OCI-LY7 (cell line): Measurements from ENCODE around the gene CLDN4. TPM values are rescaled to one million over a fixed set of nuclear protein-coding genes. Genes with fewer than 3 reads are reported as not detected.

Experiments
- BruUV-seq: library from RNA; stranded (reverse); fragments of 400-500 nt; replicated peaks from 2 replicates; lab custom pipeline; 2021; lab: Mats Ljungman, UMichigan
- CTCF ChIA-PET: fragments of 300-600 bp; sonication (Branson Sonifier 250); formaldehyde crosslinking; loops from one replicate; lab custom pipeline; 2022; ENCODE audit warnings: antibody characterized with exemption; ENCODE audit not compliant: unreplicated experiment; lab: Charles Lee
- POLR2A ChIA-PET: fragments of 300-600 bp; sonication (Branson Sonifier 250); formaldehyde crosslinking; loops from one replicate; lab custom pipeline; 2022; ENCODE audit warnings: antibody characterized with exemption; lab: Charles Lee
- DNase-seq: peaks from one replicate; pipeline ENCODE4 v3.0.0-alpha.2; 2015; ENCODE audit warnings: low spot score
- H2AFZ ChIP-seq: fragments of 200-600 bp; sonication (generic), shearing (Covaris generic); 2 replicates; pipeline ENCODE4 v1.6.1; 2014; ENCODE audit warnings: mild to moderate bottlenecking, antibody characterized with exemption, low read length, moderate library complexity
- H3K27ac ChIP-seq: fragments of 200-600 bp; sonication (generic); 2 replicates; pipeline ENCODE4 v1.5.1; 2014; ENCODE audit warnings: mixed run types, low read depth, mild to moderate bottlenecking, moderate library complexity, low read length, inconsistent platforms; ENCODE audit not compliant: poor library complexity, severe bottlenecking
- H3K36me3 ChIP-seq: fragments of 200-600 bp; sonication (generic); 2 replicates; pipeline ENCODE4 v1.6.1; 2014; ENCODE audit warnings: mild to moderate bottlenecking, antibody characterized with exemption, low read length, moderate library complexity, mixed read lengths; ENCODE audit not compliant: insufficient read depth
- H3K4me1 ChIP-seq: fragments of 200-600 bp; sonication (generic); 2 replicates; pipeline ENCODE4 v1.5.1; 2014; ENCODE audit warnings: mild to moderate bottlenecking, low read length; ENCODE audit not compliant: insufficient read depth, poor library complexity, severe bottlenecking
- H3K4me2 ChIP-seq: fragments of 200-600 bp; sonication (generic); 2 replicates; pipeline ENCODE4 v1.6.1; 2014; ENCODE audit warnings: mild to moderate bottlenecking, low read length
- H3K4me3 ChIP-seq: fragments of 200-600 bp; sonication (generic); 2 replicates; pipeline ENCODE4 v1.5.1; 2014; ENCODE audit warnings: mild to moderate bottlenecking, low read depth, low read length; ENCODE audit not compliant: poor library complexity, severe bottlenecking
- H3K79me2 ChIP-seq: fragments of 200-600 bp; sonication (generic); 2 replicates; pipeline ENCODE4 v1.6.1; 2016; ENCODE audit warnings: low read depth, mild to moderate bottlenecking, low read length, moderate library complexity, mixed read lengths; ENCODE audit not compliant: insufficient read depth
- H3K9me2 ChIP-seq: fragments of 200-600 bp; sonication (generic); 2 replicates; pipeline ENCODE4 v1.6.1; 2016; ENCODE audit warnings: mild to moderate bottlenecking, low read length, mixed read lengths; ENCODE audit not compliant: insufficient read depth
- H3K9me3 ChIP-seq: fragments of 200-600 bp; sonication (generic); 2 replicates; pipeline ENCODE4 v1.6.1; 2014; ENCODE audit warnings: mild to moderate bottlenecking, mixed run types, low read length, mixed read lengths
- H4K20me1 ChIP-seq: fragments of 200-600 bp; sonication (generic); 2 replicates; pipeline ENCODE4 v1.6.1; 2014; ENCODE audit warnings: mild to moderate bottlenecking, antibody characterized with exemption, low read length, moderate library complexity, mixed read lengths; ENCODE audit not compliant: insufficient read depth
- CTCF ChIP-seq: fragments of 200-600 bp; sonication (generic); conservative IDR thresholded peaks from 2 replicates; pipeline ENCODE4 v1.5.1; 2014; ENCODE audit warnings: mild to moderate bottlenecking, antibody characterized with exemption, low read length, moderate library complexity, mixed read lengths
- EZH2phosphoT487 ChIP-seq: fragments of 200-600 bp; sonication (generic); IDR thresholded peaks from 2 replicates; pipeline ENCODE4 v1.6.1; 2018; ENCODE audit warnings: low read depth, borderline replicate concordance, mild to moderate bottlenecking, mixed run types, antibody characterized with exemption, low read length, moderate library complexity, mixed read lengths
- intact Hi-C: fragments of 100-400 bp; cut with micrococcal nuclease; formaldehyde crosslinking; loops from one replicate; pipeline ENCODE4 v1.10.0; 2022; ENCODE audit not compliant: unreplicated experiment
- total RNA-seq, 2 experiments: library from RNA; depleted of rRNA in 1 of 2; stranded (reverse); fragments of >200 nt in 1 of 2; shearing (Covaris generic) in 1 of 2; gene quantifications; 2 replicates each; pipeline ENCODE4 v1.2.3, GENCODE V29; 2014 to 2022

The CLDN4 gene
- total RNA-seq, 2 experiments from 2014 or later: 0.13 to 1.0 TPM

GRCh38 chr7:73871163-73872011 is 40.6 kb downstream of the CLDN4 start:
- Histone ChIP-seq H4K20me1 (no peaks in the 10 kb centered on the region), H3K9me3 (no peaks in the 10 kb centered on the region), H3K36me3 (no peaks in the 10 kb centered on the region), H3K79me2 (no peaks in the 10 kb centered on the region), H3K4me2 (no peak overlapping the region), H3K9me2 (no peaks in the 10 kb centered on the region), H2AFZ (no peak overlapping the region), H3K4me1 (no peaks in the 10 kb centered on the region), H3K27ac (no peak overlapping the region), H3K4me3 (no peak overlapping the region)
- BruUV-seq: no TSS peak
- ChIA-PET CTCF (no interaction called here), POLR2A (no interaction called here)
- intact Hi-C loops: no loop called here
- DNase-seq: no peak
- TF ChIP-seq EZH2phosphoT487: no peak
- TF ChIP-seq CTCF: no peak

GRCh38 chr7:73872056-73872908 is 41.5 kb downstream of the CLDN4 start:
- intact Hi-C loops: no loop called here
- no peak for TF ChIP-seq EZH2phosphoT487
- no peak for TF ChIP-seq CTCF
- Histone ChIP-seq H4K20me1 (no peaks in the 10 kb centered on the region), H3K9me2 (no peaks in the 10 kb centered on the region), H3K4me3 (no peak overlapping the region), H3K4me2 (no peak overlapping the region), H3K4me1 (no peaks in the 10 kb centered on the region), H3K27ac (no peak overlapping the region), H3K79me2 (no peaks in the 10 kb centered on the region), H2AFZ (no peak overlapping the region), H3K9me3 (no peaks in the 10 kb centered on the region), H3K36me3 (no peaks in the 10 kb centered on the region)
- BruUV-seq: no TSS peak
- POLR2A ChIA-PET: no interaction called here
- DNase-seq: no peak
- CTCF ChIA-PET: no interaction called here
